Astrocyte (in vitro differentiated cells and primary cell): Measurements from ENCODE around the gene UNC5B. TPM values are rescaled to one million over a fixed set of nuclear protein-coding genes. Genes with fewer than 3 reads are reported as not detected.

Experiments
- DNase-seq: peaks from one replicate; pipeline ENCODE4 v3.0.0-alpha.2; 2010; ENCODE audit warnings: low read depth
- FAIRE-seq: peaks from 2 replicates; lab custom pipeline; 2011; peaks lifted over from hg19 to GRCh38; lab: Jason Lieb, UNC
- H2AFZ ChIP-seq: 2 replicates; pipeline ENCODE4 v1.6.0; 2012; ENCODE audit warnings: low read depth, low read length, inconsistent platforms
- H3K27ac ChIP-seq: 2 replicates; pipeline ENCODE4 v1.5.1; 2011; ENCODE audit warnings: low read depth, low read length, inconsistent platforms
- H3K27me3 ChIP-seq: 2 replicates; pipeline ENCODE4 v1.6.0; 2011; ENCODE audit warnings: low read length, inconsistent platforms; ENCODE audit not compliant: insufficient read depth
- H3K36me3 ChIP-seq: 2 replicates; pipeline ENCODE4 v1.5.1; 2011; ENCODE audit warnings: low read length, inconsistent platforms; ENCODE audit not compliant: insufficient read depth
- H3K4me1 ChIP-seq: 2 replicates; pipeline ENCODE4 v1.5.1; 2011; ENCODE audit warnings: low read length, inconsistent platforms; ENCODE audit not compliant: insufficient read depth
- H3K4me2 ChIP-seq: 2 replicates; pipeline ENCODE4 v1.6.0; 2012; ENCODE audit warnings: low read length, inconsistent platforms
- H3K4me3 ChIP-seq: 2 replicates; pipeline ENCODE4 v1.5.1; 2011; ENCODE audit warnings: low read depth, mild to moderate bottlenecking, low read length, inconsistent platforms; ENCODE audit not compliant: insufficient read depth
- H3K79me2 ChIP-seq: 2 replicates; pipeline ENCODE4 v1.6.0; 2012; ENCODE audit warnings: mild to moderate bottlenecking, low read length, inconsistent platforms; ENCODE audit not compliant: insufficient read depth
- H3K9ac ChIP-seq: 2 replicates; pipeline ENCODE4 v1.6.0; 2012; ENCODE audit warnings: mild to moderate bottlenecking, low read length, inconsistent platforms
- H3K9me3 ChIP-seq: 2 replicates; pipeline ENCODE4 v1.5.1; 2012; ENCODE audit warnings: low read depth, mild to moderate bottlenecking, low read length, inconsistent platforms; ENCODE audit not compliant: insufficient read depth
- H4K20me1 ChIP-seq: 2 replicates; pipeline ENCODE4 v1.6.0; 2012; ENCODE audit warnings: low read length, inconsistent platforms; ENCODE audit not compliant: insufficient read depth
- H3K27ac Mint-ChIP-seq: one replicate; pipeline ENCODE4 v1.8.0; 2021; ENCODE audit warnings: mild to moderate bottlenecking, mixed read lengths; ENCODE audit not compliant: unreplicated experiment
- H3K27me3 Mint-ChIP-seq: one replicate; pipeline ENCODE4 v1.8.0; 2021; ENCODE audit warnings: low read depth, mixed read lengths; ENCODE audit not compliant: unreplicated experiment
- H3K36me3 Mint-ChIP-seq: one replicate; pipeline ENCODE4 v1.8.0; 2021; ENCODE audit warnings: low read depth, mixed read lengths; ENCODE audit not compliant: unreplicated experiment
- H3K4me1 Mint-ChIP-seq: one replicate; pipeline ENCODE4 v1.8.0; 2021; ENCODE audit warnings: low read depth, mixed read lengths; ENCODE audit not compliant: unreplicated experiment
- H3K4me3 Mint-ChIP-seq: one replicate; pipeline ENCODE4 v1.8.0; 2021; ENCODE audit warnings: mild to moderate bottlenecking, moderate library complexity, mixed read lengths; ENCODE audit not compliant: unreplicated experiment
- H3K9me3 Mint-ChIP-seq: one replicate; pipeline ENCODE4 v1.8.0; 2021; ENCODE audit warnings: mild to moderate bottlenecking, mixed read lengths; ENCODE audit not compliant: unreplicated experiment
- CTCF ChIP-seq: IDR thresholded peaks from 2 replicates; pipeline ENCODE4 v1.5.1; 2011; ENCODE audit warnings: low read depth, mild to moderate bottlenecking, inconsistent platforms, low read length, moderate library complexity; ENCODE audit not compliant: insufficient read depth
- EZH2 ChIP-seq: IDR thresholded peaks from 2 replicates; pipeline ENCODE4 v1.6.1; 2012; ENCODE audit warnings: mild to moderate bottlenecking, low read length, inconsistent platforms; ENCODE audit not compliant: insufficient read depth
- total RNA-seq: library from RNA; stranded (reverse); gene quantifications from 2 replicates; pipeline ENCODE4 v1.2.1, GENCODE V29; 2021

UNC5B gene
- total RNA-seq, 1 donor from 2014 or later: 15.0 TPM

DNA sequence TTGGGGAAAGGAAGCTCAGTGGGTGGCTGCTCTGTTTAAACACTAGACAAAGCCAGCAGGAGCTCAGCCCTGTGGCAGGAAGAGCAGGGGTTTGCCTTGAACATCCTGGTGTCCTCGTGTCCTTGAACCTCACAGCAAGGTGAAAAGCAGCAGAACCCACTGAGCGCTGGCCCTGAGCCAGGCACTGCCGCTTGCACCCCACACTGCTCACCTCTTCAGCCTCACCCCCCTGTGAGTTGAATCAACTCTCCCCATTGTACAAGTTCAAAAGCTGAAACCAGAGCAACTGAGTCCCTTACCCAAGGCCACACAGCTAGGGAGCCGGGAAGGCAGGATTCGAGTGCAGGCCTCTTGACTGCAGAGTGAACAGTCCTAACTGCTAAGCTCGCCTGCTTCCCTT, 138.7 kb downstream of the UNC5B start:
- Mint-ChIP-seq H3K4me3 (no peak overlapping the region), H3K9me3 (no peaks in the 10 kb centered on the region), H3K36me3 (peaks cover 9% of the 10 kb centered on the region), H3K4me1 (peaks cover 10% of the 10 kb centered on the region), H3K27ac (no peak overlapping the region), H3K27me3 (peaks cover 61% of the 10 kb centered on the region)
- Histone ChIP-seq H3K27me3 (no peaks in the 10 kb centered on the region), H3K4me2 (no peak overlapping the region), H3K79me2 (no peaks in the 10 kb centered on the region), H3K36me3 (no peaks in the 10 kb centered on the region), H3K27ac (no peak overlapping the region), H3K9me3 (no peaks in the 10 kb centered on the region), H3K9ac (no peak overlapping the region), H4K20me1 (peaks cover 5% of the 10 kb centered on the region), H3K4me1 (peaks cover 8% of the 10 kb centered on the region), H2AFZ (no peak overlapping the region), H3K4me3 (no peak overlapping the region)
- DNase-seq: no peak
- FAIRE-seq: no peak
- TF ChIP-seq EZH2 (no peak), CTCF (no peak)

DNA sequence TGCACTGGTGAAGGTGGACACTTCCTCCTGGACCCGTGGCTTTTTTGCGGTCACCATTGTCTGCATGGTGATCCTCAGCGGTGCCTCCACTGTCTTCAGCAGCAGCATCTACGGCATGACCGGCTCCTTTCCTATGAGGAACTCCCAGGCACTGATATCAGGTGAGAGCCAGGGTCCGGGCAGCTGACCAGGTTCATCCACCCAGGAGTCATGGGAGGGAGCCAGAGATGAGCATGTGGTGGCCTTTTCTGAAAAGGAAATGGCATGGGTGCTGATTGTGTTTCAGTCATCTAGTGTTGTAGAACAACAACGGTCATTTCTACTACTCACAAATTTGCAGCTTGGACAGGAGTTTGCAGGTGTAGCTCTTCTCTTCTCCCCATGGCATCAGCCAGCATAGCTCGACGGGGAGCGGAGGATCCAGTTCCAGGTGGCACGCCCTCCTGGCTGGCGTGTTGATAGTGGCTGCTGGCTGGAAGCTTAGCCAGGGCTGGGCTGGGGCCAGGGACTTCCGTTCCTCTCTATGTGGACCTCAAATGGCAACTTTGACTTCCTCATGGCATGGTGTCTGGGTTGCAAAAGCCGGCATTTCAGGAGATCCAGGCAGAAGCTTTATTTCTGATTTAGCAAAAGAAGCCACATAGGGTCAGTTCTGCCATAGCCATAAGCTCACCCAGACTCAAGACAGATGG, 139.4 kb downstream of the UNC5B start:
- H3K79me2 ChIP-seq: no peaks in the 10 kb centered on the region
- peaks cover 9% of the 10 kb centered on the region for H3K36me3 Mint-ChIP-seq
- peaks cover 10% of the 10 kb centered on the region for H3K4me1 Mint-ChIP-seq
- FAIRE-seq: no peak
- H3K27ac ChIP-seq: no peak overlapping the region
- peaks cover 55% of the 10 kb centered on the region for H3K27me3 Mint-ChIP-seq
- no peaks in the 10 kb centered on the region for H3K9me3 Mint-ChIP-seq
- no peak overlapping the region for H2AFZ ChIP-seq
- TF ChIP-seq CTCF: no peak
- TF ChIP-seq EZH2: no peak
- no peak overlapping the region for H3K4me2 ChIP-seq
- H3K4me1 ChIP-seq: peaks cover 8% of the 10 kb centered on the region
- H3K4me3 ChIP-seq: no peak overlapping the region
- H3K27me3 ChIP-seq: no peaks in the 10 kb centered on the region
- no peak overlapping the region for H3K4me3 Mint-ChIP-seq
- no peaks in the 10 kb centered on the region for H3K9me3 ChIP-seq
- no peak overlapping the region for H3K27ac Mint-ChIP-seq
- no peaks in the 10 kb centered on the region for H3K36me3 ChIP-seq
- peaks cover 5% of the 10 kb centered on the region for H4K20me1 ChIP-seq
- DNase-seq: no peak
- no peak overlapping the region for H3K9ac ChIP-seq

Other genes starting within 250 kb of the UNC5B start
- gene SLC29A3, start 106.7 kb downstream of the UNC5B start, total RNA-seq: 3.2 and 3.4 TPM in 2 replicates
- 0.17 TPM in 1 of 2 replicates, not detected in the other for gene CDH23, start 184.3 kb downstream of the UNC5B start, total RNA-seq